ENCODE results near the gene MEGF10.

Gene MEGF10

DNA sequence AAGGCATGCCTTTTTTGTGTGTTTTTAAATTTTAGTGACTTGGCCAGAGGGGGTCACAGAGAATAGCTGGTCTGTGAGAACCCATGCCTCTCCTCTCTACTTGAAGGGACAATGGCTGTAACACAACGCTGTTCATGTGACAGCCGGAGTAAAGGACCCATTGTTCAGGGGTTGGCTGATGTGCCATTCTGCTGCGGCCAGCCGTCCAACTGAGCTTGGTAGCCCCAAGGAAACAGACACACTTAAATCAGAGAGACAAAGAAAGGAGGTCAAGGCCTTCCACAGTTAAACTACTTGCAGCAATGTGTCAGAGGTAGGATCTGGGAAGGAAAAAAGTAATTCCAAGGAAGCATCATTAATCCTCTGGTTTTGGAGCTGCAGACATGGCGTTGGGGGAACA is 8.1 kb downstream of the MEGF10 start:
- DNase-seq (ENCODE audit: low read depth): no peak
- TF ChIP-seq, protein P1, sequence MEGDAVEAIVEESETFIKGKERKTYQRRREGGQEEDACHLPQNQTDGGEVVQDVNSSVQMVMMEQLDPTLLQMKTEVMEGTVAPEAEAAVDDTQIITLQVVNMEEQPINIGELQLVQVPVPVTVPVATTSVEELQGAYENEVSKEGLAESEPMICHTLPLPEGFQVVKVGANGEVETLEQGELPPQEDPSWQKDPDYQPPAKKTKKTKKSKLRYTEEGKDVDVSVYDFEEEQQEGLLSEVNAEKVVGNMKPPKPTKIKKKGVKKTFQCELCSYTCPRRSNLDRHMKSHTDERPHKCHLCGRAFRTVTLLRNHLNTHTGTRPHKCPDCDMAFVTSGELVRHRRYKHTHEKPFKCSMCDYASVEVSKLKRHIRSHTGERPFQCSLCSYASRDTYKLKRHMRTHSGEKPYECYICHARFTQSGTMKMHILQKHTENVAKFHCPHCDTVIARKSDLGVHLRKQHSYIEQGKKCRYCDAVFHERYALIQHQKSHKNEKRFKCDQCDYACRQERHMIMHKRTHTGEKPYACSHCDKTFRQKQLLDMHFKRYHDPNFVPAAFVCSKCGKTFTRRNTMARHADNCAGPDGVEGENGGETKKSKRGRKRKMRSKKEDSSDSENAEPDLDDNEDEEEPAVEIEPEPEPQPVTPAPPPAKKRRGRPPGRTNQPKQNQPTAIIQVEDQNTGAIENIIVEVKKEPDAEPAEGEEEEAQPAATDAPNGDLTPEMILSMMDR (conservative IDR thresholded peaks at IDR 0.05; ENCODE audit: low read depth, low read length): no peak
- no peak overlapping the region for H3K4me3 ChIP-seq (ENCODE audit: low read depth, low read length)

DNA sequence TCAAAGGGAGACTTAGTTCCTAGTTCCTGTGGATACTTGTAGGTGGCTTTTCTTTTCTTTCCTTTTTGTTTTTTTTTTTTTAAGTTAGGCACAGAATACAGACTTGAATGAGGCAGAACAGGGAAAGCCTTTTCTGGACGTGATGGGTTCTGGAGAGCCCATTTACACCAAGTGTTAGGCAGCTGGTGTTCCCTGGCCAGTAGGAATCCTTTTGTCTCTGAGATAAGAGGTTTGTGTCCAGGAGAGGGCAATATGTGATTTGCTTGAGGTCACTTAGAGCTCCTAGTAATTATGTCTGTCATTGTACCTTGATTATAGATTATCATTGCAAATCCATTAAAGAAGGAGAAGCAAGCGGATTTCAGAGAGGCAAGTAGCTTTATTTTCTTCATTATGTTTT is 9.1 kb downstream of the MEGF10 start:
- no peak overlapping the region for H3K4me3 ChIP-seq (ENCODE audit: low read depth, low read length)
- DNase-seq (ENCODE audit: low read depth): peak; percentile 23
- TF ChIP-seq, protein P1 (conservative IDR thresholded peaks at IDR 0.05; ENCODE audit: low read depth, low read length): peak; percentile 7

DNA sequence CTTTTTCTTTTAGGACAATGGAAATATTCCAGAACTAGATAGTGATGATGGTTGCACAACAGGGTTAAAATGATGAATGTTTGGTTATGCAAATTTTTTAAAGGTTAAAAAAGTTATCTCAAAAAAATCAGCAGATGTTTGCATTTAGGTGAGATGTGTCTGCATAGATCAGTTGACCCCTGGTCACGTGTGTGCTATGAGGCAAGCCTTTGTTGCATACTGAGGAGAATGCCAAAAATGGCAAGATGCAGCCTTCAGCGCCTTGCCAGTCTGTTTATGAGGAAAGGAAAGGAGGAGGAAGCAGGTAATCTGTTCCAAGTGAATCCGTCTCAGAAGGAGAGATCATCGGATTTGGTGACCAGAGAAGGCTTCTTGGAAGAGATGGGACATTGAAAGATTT is 11.9 kb downstream of the MEGF10 start:
- TF ChIP-seq, protein P1 (conservative IDR thresholded peaks at IDR 0.05; ENCODE audit: low read depth, low read length): no peak
- no peak overlapping the region for H3K4me3 ChIP-seq (ENCODE audit: low read depth, low read length)
- DNase-seq (ENCODE audit: low read depth): no peak

DNA sequence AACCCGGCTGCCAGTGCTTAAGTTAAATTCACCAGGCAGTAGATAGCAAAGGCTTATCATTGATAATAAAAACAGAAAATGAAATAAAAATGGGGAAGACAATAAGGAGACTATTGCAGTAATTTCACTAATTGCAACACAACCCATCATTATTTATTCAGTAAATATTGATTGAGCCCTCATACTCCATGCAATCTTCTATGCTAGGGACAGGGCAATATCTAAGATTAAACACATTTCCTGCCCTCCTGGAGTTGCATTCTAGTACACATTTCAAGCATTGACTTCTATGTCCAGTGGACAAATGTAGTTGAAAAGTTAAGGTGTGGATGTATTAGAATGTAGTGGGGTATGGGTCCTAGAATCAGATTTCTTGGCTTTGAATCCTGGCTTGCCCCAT is 12.8 kb downstream of the MEGF10 start:
- TF ChIP-seq, protein P1 (conservative IDR thresholded peaks at IDR 0.05; ENCODE audit: low read depth, low read length): no peak
- DNase-seq (ENCODE audit: low read depth): no peak
- no peak overlapping the region for H3K4me3 ChIP-seq (ENCODE audit: low read depth, low read length)

DNA sequence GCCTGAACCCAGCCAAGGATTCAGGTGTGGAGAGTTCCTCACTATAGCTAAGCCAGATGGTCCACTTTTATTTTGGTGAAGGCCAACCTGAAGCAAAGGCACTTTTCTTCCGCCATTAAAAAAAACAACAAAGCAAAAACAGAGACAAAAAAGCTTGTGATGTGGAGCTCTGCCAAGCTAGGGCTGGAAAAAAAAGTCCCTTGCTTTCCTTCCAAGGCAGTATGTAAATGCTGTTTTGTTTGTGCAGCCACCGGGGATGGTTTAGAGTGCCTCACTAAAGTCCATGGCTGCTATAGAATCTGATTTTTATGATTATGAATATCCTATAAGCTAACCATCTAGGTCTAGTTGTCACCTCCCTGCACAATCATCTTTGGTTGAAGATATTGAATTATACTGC is 14.9 kb downstream of the MEGF10 start:
- no peak overlapping the region for H3K4me3 ChIP-seq (ENCODE audit: low read depth, low read length)
- TF ChIP-seq, protein P1 (conservative IDR thresholded peaks at IDR 0.05; ENCODE audit: low read depth, low read length): no peak
- DNase-seq (ENCODE audit: low read depth): peak; percentile 54

DNA sequence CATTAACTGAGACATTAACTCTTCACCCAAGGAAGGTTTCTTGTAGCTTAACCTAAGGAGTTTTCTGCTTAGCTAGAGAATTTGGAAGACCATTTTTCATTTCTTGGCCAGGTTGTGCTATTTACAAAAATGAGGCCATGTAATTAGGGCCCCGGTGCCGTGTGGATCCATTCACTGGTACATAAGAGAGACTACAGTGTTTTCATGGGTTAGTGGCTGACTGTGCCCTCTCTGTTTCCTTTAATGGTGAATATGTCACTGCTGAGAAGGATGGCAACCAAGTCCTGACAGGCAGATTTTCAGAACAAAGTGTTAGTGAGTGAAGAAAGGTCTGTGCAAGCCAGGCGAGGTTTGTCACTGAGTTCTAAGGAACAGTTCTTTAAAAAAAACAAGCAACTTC is 15.4 kb downstream of the MEGF10 start:
- H3K4me3 ChIP-seq (ENCODE audit: low read depth, low read length): no peak overlapping the region
- TF ChIP-seq, protein P1 (conservative IDR thresholded peaks at IDR 0.05; ENCODE audit: low read depth, low read length): no peak
- DNase-seq (ENCODE audit: low read depth): no peak

DNA sequence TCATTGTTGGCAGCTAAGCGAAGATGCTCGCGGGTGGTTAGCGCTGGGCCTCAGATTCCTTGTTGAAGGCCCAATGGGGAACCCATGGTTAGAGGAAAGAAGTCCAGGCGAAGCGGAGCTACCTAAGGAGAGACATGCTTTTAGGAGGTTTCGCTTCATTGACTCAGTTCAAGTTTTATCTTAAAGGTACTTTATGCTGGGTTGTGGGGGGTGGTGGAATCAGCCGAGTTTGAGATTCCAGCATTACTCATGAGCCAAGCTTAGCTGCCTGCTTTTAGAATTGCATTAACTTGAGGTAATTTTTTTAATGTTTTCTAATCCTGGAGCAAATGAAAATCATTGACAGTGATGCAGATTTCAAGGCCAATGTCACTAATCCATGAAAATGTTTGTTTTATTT is 16.1 kb downstream of the MEGF10 start:
- TF ChIP-seq, protein P1 (conservative IDR thresholded peaks at IDR 0.05; ENCODE audit: low read depth, low read length): no peak
- DNase-seq (ENCODE audit: low read depth): peak; percentile 54
- no peak overlapping the region for H3K4me3 ChIP-seq (ENCODE audit: low read depth, low read length)

All from choroid plexus epithelial cell (primary cell).